SK-N-SH treated with all-trans-retinoic acid at 6 μM for 48 hours (cell line): ENCODE data around the gene PNO1.

Experiments used
- ATAC-seq: fragments of 200-7000 bp; cut with Tn5 transposase; 3 replicates; pipeline ENCODE4 v1.9.1; 2020; ENCODE audit warnings: mild to moderate bottlenecking, moderate library complexity
- ARNTL ChIP-seq: fragments of 450-650 bp; formaldehyde crosslinking; IDR thresholded peaks from 2 replicates; pipeline ENCODE4 v1.5.0; 2020; ENCODE audit warnings: low read depth, mild to moderate bottlenecking, moderate library complexity, borderline replicate concordance
- BACH2 ChIP-seq: fragments of 250-450 bp; sonication (Bioruptor Pico); IDR thresholded peaks from 2 replicates; pipeline ENCODE4 v1.9.0; 2021; ENCODE audit warnings: mild to moderate bottlenecking, borderline replicate concordance
- CSDC2 ChIP-seq: fragments of 250-450 bp; sonication (Bioruptor Pico); IDR thresholded peaks from 2 replicates; pipeline ENCODE4 v1.5.0; 2020; ENCODE audit warnings: mild to moderate bottlenecking, moderate library complexity
- ESRRG ChIP-seq: fragments of 250-450 bp; sonication (Bioruptor Pico); IDR thresholded peaks from 2 replicates; pipeline ENCODE4 v1.6.1; 2021; ENCODE audit warnings: mild to moderate bottlenecking
- GLIS3 ChIP-seq: fragments of 250-450 bp; sonication (Bioruptor Pico); IDR thresholded peaks from 2 replicates; pipeline ENCODE4 v1.5.0; 2020; ENCODE audit warnings: mild to moderate bottlenecking, moderate library complexity
- ISL1 ChIP-seq: fragments of 250-450 bp; sonication (Bioruptor Pico); IDR thresholded peaks from 2 replicates; pipeline ENCODE4 v2.1.2; 2022; ENCODE audit warnings: mild to moderate bottlenecking, moderate library complexity
- OSR1 ChIP-seq: fragments of 250-450 bp; sonication (Bioruptor Pico); IDR thresholded peaks from 2 replicates; pipeline ENCODE4 v1.8.0; 2022; ENCODE audit warnings: moderate library complexity, mild to moderate bottlenecking, inconsistent platforms
- PPARA ChIP-seq: fragments of 250-450 bp; sonication (Bioruptor Pico); IDR thresholded peaks from 2 replicates; pipeline ENCODE4 v1.5.0; 2020; ENCODE audit warnings: mild to moderate bottlenecking, borderline replicate concordance
- RARB ChIP-seq: fragments of 250-450 bp; sonication (Bioruptor Pico); IDR thresholded peaks from 2 replicates; pipeline ENCODE4 v1.8.0; 2021; ENCODE audit warnings: mild to moderate bottlenecking, moderate library complexity
- SNAI2 ChIP-seq: fragments of 250-450 bp; sonication (Bioruptor Pico); IDR thresholded peaks from 2 replicates; pipeline ENCODE4 v1.5.0; 2020; ENCODE audit warnings: mild to moderate bottlenecking, moderate library complexity
- TCF4 ChIP-seq: fragments of 250-450 bp; sonication (Bioruptor Pico); IDR thresholded peaks from 2 replicates; pipeline ENCODE4 v1.8.0; 2021; ENCODE audit warnings: mild to moderate bottlenecking, moderate library complexity, borderline replicate concordance
- TOX ChIP-seq: fragments of 250-450 bp; sonication (Bioruptor Pico); IDR thresholded peaks from 2 replicates; pipeline ENCODE4 v1.8.0; 2021; ENCODE audit warnings: mild to moderate bottlenecking, moderate library complexity, borderline replicate concordance
- TSHZ2 ChIP-seq: fragments of 250-450 bp; sonication (Bioruptor Pico); IDR thresholded peaks from 2 replicates; pipeline ENCODE4 v1.5.0; 2020; ENCODE audit warnings: mild to moderate bottlenecking, moderate library complexity
- ZC3H10 ChIP-seq: fragments of 250-450 bp; sonication (Bioruptor Pico); IDR thresholded peaks from 2 replicates; pipeline ENCODE4 v1.5.1; 2021; ENCODE audit warnings: mild to moderate bottlenecking, moderate library complexity
- ZFP3 ChIP-seq: fragments of 250-450 bp; sonication (Bioruptor Pico); IDR thresholded peaks from 2 replicates; pipeline ENCODE4 v1.5.0; 2020; ENCODE audit warnings: mild to moderate bottlenecking, moderate library complexity
- ZFP30 ChIP-seq: fragments of 450-650 bp; formaldehyde crosslinking; IDR thresholded peaks from 2 replicates; pipeline ENCODE4 v1.5.0; 2022; ENCODE audit warnings: mild to moderate bottlenecking, moderate library complexity
- ZNF565 ChIP-seq: fragments of 450-650 bp; formaldehyde crosslinking; conservative IDR thresholded peaks from 2 replicates; pipeline ENCODE4 v1.5.0; 2020; ENCODE audit warnings: low read depth, mild to moderate bottlenecking, moderate library complexity
- ZNF70 ChIP-seq: fragments of 450-650 bp; formaldehyde crosslinking; IDR thresholded peaks from 2 replicates; pipeline ENCODE4 v1.5.0; 2020; ENCODE audit warnings: mild to moderate bottlenecking, moderate library complexity
- ZNF8 ChIP-seq: fragments of 450-650 bp; formaldehyde crosslinking; IDR thresholded peaks from 2 replicates; pipeline ENCODE4 v1.5.0; 2020; ENCODE audit warnings: mild to moderate bottlenecking, moderate library complexity
- TF ChIP-seq, protein P1 (sequence below): fragments of 250-450 bp; sonication (Bioruptor Pico); IDR thresholded peaks from 2 replicates; pipeline ENCODE4 v1.5.1; 2021; ENCODE audit warnings: mild to moderate bottlenecking, moderate library complexity
- TF ChIP-seq, protein P2 (sequence below): fragments of 250-450 bp; sonication (Bioruptor Pico); IDR thresholded peaks from 2 replicates; pipeline ENCODE4 v1.8.0; 2020; ENCODE audit warnings: mild to moderate bottlenecking, moderate library complexity, borderline replicate concordance
- TF ChIP-seq, protein P3 (sequence below): fragments of 250-450 bp; sonication (Bioruptor Pico); IDR thresholded peaks from 2 replicates; pipeline ENCODE4 v1.8.0; 2021; ENCODE audit warnings: low read depth, mild to moderate bottlenecking, moderate library complexity, borderline replicate concordance
- TF ChIP-seq, protein P4 (sequence below): fragments of 250-450 bp; sonication (Bioruptor Pico); IDR thresholded peaks from 2 replicates; pipeline ENCODE4 v1.5.1; 2020; ENCODE audit warnings: low read depth, mild to moderate bottlenecking, moderate library complexity

Gene PNO1

DNA sequence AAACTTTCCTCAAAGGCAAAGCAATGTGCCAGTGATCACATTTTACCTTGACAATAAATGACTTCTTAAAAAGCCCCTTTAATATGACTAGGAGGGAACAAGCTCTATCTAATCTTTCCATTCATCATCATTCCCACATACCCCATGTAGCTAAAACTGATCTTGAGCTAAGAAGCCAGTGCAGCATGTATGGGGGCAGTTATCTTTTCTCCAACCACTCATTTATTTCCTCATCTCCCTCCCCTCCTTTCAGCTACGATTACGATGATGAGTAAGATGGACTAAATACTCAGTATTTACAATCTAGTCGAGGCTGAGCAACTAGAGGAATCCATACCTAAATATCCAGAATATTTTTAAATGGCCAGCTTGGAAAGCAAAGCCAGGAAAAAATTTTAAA is 35.5 kb downstream of the PNO1 start:
- TF ChIP-seq, protein P1, sequence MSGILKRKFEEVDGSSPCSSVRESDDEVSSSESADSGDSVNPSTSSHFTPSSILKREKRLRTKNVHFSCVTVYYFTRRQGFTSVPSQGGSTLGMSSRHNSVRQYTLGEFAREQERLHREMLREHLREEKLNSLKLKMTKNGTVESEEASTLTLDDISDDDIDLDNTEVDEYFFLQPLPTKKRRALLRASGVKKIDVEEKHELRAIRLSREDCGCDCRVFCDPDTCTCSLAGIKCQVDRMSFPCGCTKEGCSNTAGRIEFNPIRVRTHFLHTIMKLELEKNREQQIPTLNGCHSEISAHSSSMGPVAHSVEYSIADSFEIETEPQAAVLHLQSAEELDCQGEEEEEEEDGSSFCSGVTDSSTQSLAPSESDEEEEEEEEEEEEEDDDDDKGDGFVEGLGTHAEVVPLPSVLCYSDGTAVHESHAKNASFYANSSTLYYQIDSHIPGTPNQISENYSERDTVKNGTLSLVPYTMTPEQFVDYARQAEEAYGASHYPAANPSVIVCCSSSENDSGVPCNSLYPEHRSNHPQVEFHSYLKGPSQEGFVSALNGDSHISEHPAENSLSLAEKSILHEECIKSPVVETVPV = no peak
- no peak for ATAC-seq

DNA sequence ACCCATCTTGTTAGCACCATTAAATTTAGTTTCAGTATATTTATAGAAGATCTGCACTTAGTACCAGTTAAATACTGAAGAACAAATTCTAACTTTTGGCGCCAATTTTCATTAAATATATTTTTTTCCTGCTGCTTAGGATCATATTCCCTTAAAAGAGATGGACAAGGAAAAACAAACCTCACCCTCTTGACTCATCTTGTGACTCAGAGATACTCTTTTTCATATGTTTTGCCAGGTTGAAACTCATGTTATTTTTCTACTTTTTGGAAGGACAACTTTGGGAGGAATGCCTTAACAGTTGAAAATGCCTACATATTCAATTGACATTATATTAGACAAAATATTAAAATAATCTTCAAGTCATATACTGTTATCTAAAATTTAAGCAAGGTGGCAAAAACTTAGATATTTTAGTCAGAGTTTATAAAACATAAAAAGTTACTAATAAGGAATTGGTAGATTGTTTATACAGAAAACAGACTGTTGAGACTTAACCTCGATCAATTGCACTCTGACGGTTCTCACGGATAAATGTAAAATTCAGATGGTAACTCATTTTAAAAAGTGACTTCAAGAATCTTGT is 36.2 kb downstream of the PNO1 start:
- ATAC-seq = peak; percentile 38; the same call in 2 of the 3 replicates
- TF ChIP-seq BACH2 (no peak), ZNF565 (CRISPR knock-in tag) (no peak), CSDC2 (CRISPR knock-in tag) (no peak), ARNTL (CRISPR knock-in tag) (no peak), TSHZ2 (no peak), ZNF70 (CRISPR knock-in tag) (no peak), TCF4 (CRISPR knock-in tag) (no peak), PPARA (CRISPR knock-in tag) (no peak), SNAI2 (CRISPR knock-in tag) (no peak), ZFP30 (CRISPR knock-in tag) (no peak), ISL1 (no peak), ZFP3 (CRISPR knock-in tag) (no peak), RARB (CRISPR knock-in tag) (no peak), ZC3H10 (no peak), TOX (CRISPR knock-in tag) (no peak), ZNF8 (CRISPR knock-in tag) (no peak)
- TF ChIP-seq, protein P2, sequence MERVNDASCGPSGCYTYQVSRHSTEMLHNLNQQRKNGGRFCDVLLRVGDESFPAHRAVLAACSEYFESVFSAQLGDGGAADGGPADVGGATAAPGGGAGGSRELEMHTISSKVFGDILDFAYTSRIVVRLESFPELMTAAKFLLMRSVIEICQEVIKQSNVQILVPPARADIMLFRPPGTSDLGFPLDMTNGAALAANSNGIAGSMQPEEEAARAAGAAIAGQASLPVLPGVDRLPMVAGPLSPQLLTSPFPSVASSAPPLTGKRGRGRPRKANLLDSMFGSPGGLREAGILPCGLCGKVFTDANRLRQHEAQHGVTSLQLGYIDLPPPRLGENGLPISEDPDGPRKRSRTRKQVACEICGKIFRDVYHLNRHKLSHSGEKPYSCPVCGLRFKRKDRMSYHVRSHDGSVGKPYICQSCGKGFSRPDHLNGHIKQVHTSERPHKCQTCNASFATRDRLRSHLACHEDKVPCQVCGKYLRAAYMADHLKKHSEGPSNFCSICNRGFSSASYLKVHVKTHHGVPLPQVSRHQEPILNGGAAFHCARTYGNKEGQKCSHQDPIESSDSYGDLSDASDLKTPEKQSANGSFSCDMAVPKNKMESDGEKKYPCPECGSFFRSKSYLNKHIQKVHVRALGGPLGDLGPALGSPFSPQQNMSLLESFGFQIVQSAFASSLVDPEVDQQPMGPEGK (CRISPR knock-in tag) = no peak
- TF ChIP-seq, protein P3, sequence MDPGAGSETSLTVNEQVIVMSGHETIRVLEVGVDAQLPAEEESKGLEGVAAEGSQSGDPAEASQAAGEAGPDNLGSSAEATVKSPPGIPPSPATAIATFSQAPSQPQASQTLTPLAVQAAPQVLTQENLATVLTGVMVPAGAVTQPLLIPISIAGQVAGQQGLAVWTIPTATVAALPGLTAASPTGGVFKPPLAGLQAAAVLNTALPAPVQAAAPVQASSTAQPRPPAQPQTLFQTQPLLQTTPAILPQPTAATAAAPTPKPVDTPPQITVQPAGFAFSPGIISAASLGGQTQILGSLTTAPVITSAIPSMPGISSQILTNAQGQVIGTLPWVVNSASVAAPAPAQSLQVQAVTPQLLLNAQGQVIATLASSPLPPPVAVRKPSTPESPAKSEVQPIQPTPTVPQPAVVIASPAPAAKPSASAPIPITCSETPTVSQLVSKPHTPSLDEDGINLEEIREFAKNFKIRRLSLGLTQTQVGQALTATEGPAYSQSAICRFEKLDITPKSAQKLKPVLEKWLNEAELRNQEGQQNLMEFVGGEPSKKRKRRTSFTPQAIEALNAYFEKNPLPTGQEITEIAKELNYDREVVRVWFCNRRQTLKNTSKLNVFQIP (CRISPR knock-in tag) = no peak
- TF ChIP-seq, protein P4, sequence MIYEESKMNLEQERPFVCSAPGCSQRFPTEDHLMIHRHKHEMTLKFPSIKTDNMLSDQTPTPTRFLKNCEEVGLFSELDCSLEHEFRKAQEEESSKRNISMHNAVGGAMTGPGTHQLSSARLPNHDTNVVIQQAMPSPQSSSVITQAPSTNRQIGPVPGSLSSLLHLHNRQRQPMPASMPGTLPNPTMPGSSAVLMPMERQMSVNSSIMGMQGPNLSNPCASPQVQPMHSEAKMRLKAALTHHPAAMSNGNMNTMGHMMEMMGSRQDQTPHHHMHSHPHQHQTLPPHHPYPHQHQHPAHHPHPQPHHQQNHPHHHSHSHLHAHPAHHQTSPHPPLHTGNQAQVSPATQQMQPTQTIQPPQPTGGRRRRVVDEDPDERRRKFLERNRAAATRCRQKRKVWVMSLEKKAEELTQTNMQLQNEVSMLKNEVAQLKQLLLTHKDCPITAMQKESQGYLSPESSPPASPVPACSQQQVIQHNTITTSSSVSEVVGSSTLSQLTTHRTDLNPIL = no peak

DNA sequence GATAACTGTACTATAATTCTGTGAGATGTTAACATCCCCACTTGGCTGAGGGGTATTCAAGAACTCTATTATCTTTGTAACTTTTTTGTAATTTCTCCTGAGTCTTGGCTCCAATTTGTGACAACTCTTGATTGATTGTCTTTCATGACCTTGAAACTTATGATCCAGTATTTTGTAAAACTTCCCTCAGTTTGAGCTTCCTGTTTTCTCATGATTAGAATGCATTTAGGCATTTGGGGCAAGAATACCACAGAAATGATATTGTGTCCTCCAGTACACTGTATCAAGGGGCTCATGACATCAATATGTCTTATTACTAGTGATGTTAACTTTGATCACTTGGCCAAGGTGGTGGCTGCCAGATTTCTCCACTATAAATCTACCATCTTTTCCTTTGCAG is 37.4 kb downstream of the PNO1 start:
- TF ChIP-seq, protein P4 = no peak
- TF ChIP-seq, protein P3 (CRISPR knock-in tag) = no peak
- TF ChIP-seq OSR1 (CRISPR knock-in tag) (no peak), PPARA (CRISPR knock-in tag) (no peak), ZFP3 (CRISPR knock-in tag) (no peak), ARNTL (CRISPR knock-in tag) (no peak), ISL1 (no peak), SNAI2 (CRISPR knock-in tag) (no peak), GLIS3 (CRISPR knock-in tag) (no peak), ESRRG (no peak), ZNF565 (CRISPR knock-in tag) (no peak), RARB (CRISPR knock-in tag) (no peak), ZNF70 (CRISPR knock-in tag) (no peak)
- no peak for ATAC-seq
